GM06990 (cell line): ENCODE data around the gene ZNF438.

Experiments
- DNase-seq: peaks from one replicate; pipeline ENCODE4 v3.0.0-alpha.2; 2011; ENCODE audit not compliant: insufficient read length; ENCODE audit errors: extremely low read depth
- H3K27me3 ChIP-seq: replicated peaks from 2 replicates; pipeline ENCODE4 v1.6.0; 2011; ENCODE audit warnings: low read length; ENCODE audit not compliant: control insufficient read depth, insufficient read depth
- H3K36me3 ChIP-seq: 2 replicates; pipeline ENCODE4 v1.5.1; 2011; ENCODE audit warnings: low read length; ENCODE audit not compliant: control insufficient read depth, insufficient read depth
- H3K4me3 ChIP-seq: replicated peaks from 2 replicates; pipeline ENCODE4 v1.5.1; 2011; ENCODE audit warnings: low read depth, mild to moderate bottlenecking, control low read depth, low read length
- CTCF ChIP-seq: IDR thresholded peaks from 2 replicates; pipeline ENCODE4 v1.5.1; 2011; ENCODE audit warnings: low read length, control low read depth, mild to moderate bottlenecking, inconsistent platforms; ENCODE audit not compliant: insufficient read depth, poor library complexity, severe bottlenecking

Gene ZNF438

GRCh38 chr10:31017534-31018355, 13.9 kb downstream of the ZNF438 start:
- Histone ChIP-seq H3K36me3 (no peaks in the 10 kb centered on the region), H3K4me3 (no peak overlapping the region), H3K27me3 (no peaks in the 10 kb centered on the region)
- TF ChIP-seq CTCF, result no peak
- DNase-seq, result no peak

DNA sequence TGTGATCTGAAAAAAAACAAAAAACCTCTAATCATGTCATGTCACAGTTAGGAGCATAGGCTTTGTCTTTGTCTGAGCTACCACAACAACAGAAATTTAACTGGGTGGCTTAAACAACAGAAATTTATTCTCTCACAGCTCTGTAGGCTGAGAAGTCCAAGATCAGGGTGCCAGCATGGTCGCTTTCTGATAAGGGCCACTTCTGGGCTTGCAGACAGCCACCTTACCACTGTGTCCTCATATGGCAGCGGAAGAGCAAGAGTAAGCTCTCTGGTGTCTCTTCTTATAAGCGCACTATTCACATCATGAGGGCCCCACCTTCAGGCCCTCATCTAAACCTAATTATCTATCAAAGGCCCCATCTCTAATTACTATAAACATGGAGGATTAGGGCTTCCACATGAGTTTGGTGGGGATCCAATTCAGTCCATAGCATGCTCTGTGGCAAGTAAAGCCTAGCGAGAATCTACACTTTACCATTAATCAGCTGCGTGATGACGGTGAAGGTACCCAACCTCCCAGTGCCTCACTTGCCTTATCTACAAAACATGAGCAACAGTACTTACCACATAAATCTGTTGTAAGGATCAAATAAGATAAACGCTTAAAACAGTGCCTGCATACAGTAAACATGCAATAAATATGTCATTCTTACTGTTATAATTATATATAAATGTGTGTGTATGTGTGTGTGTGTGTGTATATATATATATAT, 17.3 kb downstream of the ZNF438 start:
- no peaks in the 10 kb centered on the region for H3K27me3 ChIP-seq
- H3K36me3 ChIP-seq, result no peaks in the 10 kb centered on the region
- no peak for TF ChIP-seq CTCF
- no peak for DNase-seq
- H3K4me3 ChIP-seq, result no peak overlapping the region

DNA sequence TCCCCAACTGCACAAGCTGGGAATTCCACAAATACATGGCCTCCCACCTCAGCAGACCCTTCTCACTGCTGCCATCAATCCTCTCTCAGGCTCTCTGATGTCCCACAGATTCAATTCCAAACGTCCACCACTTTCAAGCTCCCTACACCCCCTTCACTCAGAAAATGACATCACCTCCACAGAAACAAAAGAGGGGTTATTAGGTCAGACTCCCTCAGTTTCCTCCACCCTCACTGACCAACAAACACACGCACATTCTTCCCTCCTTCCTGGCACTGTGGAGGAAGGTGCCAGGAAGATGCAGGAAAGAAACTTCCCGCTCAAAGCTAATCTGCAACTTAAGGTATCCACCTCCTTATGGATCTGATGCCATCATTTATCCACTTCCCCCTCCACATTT, 18.3 kb downstream of the ZNF438 start:
- Histone ChIP-seq H3K4me3 (no peak overlapping the region), H3K36me3 (no peaks in the 10 kb centered on the region), H3K27me3 (no peaks in the 10 kb centered on the region)
- no peak for DNase-seq
- TF ChIP-seq CTCF, result no peak

DNA sequence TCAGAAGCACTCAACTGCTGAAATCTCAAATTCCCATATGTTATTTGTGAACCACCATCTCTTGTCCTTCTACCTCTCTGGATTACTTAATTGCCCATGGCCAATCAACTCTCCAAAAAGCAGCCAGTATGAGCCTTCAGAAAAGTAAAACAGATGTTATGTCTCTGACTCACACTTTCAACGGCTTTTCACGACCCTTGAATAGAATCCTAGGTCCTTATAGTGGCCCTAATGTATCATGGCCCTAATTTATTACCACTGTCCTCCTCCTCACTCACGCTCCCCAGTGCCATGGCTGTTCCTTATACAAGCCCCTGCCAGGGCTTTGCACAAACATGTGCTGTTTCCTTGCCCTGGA, 20.0 kb downstream of the ZNF438 start:
- H3K36me3 ChIP-seq, result no peaks in the 10 kb centered on the region
- TF ChIP-seq CTCF, result no peak
- H3K27me3 ChIP-seq, result no peaks in the 10 kb centered on the region
- H3K4me3 ChIP-seq, result no peak overlapping the region
- no peak for DNase-seq

GRCh38 chr10:31011017-31011664, 20.5 kb downstream of the ZNF438 start:
- no peak overlapping the region for H3K4me3 ChIP-seq
- no peaks in the 10 kb centered on the region for H3K27me3 ChIP-seq
- DNase-seq, result no peak
- no peaks in the 10 kb centered on the region for H3K36me3 ChIP-seq
- no peak for TF ChIP-seq CTCF
